GM21737 (cell line): ENCODE measurements around the gene SEMA4D.

Source experiments
- ATAC-seq: cut with Tn5 transposase; IDR thresholded peaks from one replicate; pipeline ENCODE4 v1.9.1; 2021; ENCODE audit warnings: mild to moderate bottlenecking, moderate library complexity; ENCODE audit not compliant: unreplicated experiment

Gene SEMA4D

DNA sequence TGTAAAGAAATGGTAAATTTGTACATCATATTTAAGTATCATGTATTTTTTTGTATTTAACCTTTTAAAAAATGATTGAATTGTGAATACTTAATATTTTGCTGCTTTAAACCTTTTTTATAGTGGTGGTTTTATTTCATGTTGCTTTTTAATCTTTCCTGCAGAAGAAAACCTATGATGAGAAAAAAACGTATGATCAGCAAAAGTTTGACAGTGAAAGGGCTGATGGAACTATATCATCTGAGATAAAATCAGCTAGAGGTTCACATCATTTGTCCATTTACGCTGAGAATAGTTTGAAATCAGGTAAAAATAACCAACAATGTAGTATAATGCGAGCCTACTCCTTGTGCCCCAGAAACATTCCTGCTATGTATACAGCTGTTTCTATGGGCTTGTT, 172.2 kb downstream of the SEMA4D start:
- no peak for ATAC-seq

DNA sequence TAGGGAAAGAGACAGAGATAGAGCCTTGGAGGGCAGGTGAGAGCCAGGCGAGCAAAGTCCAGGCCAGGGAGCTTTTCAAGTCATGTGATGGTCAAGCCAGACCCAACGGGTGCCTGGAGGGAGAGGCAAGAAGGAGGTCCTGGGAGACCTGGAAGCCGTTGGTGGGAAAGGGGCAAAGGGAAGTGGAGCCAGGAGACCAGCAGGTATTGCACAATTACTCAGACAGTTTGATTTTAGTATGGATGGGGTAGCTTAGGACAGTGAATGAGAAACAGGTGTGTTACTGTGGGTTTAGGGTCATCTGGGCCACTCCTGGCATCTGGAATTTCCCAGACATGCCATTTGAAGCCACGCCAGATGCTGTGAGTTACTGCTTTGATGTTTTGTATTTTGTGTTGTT, 174.5 kb downstream of the SEMA4D start:
- ATAC-seq, result no peak

DNA sequence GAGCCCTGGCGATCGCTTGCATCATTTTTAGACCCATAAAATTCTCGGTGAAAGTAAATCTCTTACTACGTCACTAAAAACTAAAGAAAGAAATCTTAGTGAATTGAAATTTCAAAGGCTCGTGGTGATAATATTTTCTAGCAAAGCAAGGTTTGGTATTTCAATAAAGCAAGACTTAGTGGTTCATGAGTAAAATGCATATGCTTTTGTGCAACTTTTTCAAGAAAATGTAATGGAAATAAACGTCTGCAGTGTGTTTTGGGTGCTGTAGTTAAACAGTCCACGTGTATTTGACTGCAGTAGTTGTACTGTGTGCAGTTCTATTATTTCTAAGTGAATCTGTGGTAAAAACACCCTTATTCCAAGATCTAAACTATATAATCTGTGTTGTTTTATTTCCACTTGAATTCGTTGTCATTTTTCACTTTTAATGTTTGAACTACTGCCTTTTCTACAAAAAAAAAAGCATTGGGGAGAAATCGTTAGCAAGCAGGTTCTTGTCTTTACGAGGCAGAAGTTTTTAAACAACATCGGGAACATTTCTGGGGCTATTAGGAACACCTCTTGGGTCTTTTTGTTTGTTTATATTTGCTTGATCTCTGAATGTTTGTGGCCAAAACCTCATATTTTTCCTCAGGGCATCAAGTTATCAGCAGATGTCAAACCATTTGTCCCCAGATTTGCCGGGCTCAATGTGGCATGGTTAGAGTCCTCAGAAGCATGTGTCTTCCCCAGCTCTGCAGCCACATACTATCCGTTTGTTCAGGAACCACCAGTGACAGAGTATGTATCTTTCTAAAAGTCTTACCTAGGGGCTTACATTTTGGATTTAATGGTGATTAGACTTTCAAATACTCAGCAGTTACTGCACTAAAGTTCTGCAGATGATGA, 178.7 kb downstream of the SEMA4D start:
- ATAC-seq, result no peak

DNA sequence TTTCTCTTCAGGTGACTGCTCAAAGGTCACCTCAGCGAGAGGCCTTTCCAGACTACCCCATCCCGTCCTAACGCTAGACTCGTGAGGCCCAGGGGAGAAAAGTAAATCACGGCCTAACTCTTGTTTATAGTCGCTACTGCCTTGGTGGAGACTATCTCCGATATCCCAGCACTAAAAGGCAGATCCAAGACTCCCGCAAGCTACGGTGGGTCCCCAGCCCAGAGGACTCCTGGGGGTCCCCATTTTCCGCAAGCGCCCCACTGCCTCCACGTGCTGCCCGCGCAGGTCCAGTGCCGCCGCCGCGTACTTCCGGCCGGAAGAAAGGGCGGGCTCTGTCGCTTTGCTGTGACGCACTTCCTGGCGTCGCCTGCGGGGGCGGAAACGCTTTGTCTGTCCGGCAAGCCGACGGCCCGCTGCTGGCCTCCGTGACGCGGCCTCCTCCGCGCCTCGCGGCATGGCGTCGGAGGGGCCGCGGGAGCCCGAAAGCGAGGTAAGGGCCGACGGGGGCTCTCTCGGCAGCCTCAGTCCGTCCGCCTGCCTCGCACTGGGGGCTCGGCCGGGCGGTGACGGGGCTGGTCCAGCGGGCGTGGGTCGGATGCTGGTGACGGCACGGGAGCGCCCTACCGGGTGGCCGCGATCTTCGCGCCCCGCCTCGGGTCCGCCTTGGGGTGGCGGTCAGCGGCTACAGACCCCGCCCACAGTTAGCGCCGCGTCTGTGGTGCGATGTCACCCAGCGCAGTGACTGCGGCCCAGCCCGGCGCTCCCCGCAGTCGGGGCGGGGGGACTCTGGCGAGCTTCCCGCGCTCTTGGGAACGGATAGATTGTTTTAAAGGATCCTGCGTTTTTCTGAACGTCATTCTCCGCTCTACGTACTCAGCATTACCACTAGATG, 179.5 kb downstream of the SEMA4D start, which contains the start of gene SECISBP2:
Gene SECISBP2, plus strand, starts transcription at position 378 of the 892 bp plus-strand sequence. Its CDS starts 77 bp downstream, at position 455.
- peak; percentile 90 for ATAC-seq

DNA sequence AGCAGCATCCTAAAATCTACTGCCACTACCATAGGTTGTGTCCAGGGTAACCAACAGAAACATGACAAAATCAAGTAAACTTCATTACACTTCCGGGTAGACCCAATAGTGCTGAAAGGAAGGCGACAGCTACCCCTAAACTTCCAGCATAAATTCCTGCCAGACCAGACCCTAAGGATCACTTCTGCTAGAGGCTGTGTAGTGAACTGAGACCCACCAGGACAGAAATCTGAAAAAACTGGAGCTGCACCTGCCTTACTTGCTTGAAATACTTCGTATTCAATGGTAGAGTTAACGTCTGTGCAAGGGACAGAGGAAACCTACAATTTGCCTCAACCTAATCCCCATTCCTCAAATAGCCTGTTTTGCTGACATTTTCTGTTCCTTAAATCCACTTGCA, 180.6 kb downstream of the SEMA4D start:
- ATAC-seq, result no peak

DNA sequence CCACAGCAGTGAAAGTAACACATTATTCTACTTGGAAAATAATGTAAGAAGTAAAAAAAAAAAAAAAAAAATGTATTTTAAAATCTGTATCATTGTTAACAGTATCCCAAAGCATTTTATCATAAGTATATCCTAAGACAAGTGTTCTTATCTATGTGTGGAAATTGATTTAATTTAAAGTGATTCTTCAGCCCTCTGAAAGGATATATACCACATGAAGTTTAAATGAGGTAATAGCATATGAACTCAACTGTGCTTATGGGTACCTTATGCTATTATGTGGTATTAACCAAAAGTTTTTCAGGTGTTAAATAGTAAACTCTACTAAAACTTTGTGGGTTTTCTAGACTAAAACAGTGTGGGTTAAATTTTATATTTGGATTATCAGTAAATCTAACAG, 182.4 kb downstream of the SEMA4D start:
- ATAC-seq, result no peak

DNA sequence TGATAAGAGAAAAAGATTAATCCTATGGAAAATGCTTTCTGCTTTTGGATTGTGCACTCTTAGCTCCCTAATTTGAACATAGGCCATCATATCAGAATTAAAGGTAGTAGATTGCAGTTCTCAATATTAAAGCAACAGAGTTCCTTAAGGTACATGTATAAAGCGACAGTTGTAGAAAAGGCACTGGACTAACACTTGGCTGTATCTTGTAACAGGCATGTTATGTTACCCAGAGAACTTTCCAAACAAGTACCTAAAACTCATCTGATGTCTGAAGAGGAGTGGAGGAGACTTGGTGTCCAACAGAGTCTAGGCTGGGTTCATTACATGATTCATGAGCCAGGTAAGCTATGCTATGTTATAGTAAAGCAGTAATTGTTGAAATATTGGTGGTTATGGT, 183.0 kb downstream of the SEMA4D start:
- no peak for ATAC-seq

DNA sequence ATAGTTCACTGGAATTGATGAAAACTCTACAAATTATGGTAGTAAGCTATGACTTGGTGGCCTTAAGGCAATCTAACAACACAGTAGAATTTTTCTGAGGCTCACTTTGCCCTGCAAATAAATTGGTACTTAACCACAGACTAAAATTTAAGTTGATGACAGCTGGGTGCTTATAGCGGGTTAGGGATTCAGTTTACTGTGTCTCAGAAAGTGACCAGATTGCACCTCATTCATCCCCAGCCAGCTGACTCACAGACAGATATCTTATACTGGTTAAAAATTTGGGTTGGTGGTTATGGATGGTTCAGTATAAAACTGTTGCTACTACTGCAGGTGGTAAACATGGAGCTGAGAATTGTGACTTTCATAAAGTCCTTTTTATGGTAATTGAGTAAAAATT, 184.1 kb downstream of the SEMA4D start:
- no peak for ATAC-seq

DNA sequence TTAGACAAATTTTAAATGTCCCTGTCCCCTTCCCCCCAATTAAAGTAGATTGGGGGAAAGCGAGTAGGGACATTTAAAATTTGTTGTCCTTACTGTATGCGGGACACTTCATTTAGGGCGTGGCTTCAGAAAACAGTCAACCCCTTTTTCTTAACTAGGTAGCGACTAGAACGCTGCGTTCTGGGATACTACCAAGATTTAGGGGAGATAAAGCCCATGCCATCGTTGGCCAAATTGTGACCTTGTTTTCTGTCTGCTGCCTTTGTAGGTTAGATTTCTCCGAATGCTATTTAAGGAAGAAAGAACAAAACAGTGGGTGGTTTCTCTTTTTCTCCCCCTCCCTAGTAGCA, 185.7 kb downstream of the SEMA4D start:
- no peak for ATAC-seq

DNA sequence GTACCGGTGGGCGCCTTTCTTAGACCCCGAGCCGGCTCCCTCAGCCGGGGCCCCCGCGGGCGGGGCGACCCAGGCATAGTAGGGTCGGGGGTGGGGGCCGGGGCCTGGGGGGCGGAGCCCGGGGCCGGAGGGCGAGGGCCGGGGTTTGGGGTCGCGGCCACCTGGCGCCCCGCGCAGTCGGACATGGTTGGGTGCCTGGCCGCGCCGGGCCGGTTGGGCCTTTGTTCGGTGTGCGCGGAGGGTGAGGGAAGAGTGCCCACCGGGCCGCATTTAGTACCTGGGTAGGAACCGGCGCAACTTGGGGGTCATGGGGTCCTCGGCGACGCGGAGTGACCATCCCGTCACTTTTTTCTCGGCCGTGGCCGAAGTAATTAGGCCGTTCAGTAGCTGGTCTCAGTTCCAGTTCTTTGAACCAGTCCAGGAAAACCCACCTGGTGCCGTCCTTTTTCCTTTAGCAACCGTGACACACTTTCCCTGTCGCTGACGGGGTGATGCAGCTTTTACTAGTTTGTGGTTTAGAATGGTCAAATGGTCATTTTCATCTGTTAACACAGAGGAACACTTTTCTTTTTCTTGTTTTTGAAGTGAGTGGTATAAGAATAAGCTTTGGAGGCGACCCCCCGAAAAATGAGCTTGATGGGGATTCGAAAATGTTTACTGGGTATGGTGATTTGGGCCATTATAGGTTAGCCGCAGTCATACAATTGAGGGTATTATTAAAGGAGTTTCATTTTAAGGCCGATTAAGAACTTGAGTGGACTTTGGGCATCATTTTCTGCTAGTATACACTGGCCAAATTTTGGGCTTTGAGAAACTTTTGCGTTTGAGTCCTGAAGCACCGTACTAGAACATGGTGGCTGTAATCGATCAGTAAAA, 186.3 kb downstream of the SEMA4D start:
- ATAC-seq, result no peak
